ENCODE data around the gene TMEM9.

GRCh38 chr1:201137579-201138310 is 16.5 kb downstream of the TMEM9 start:
- TF ChIP-seq CTCF (IDR thresholded peaks at IDR 0.05; ENCODE audit: low read depth, low read length) (no peak), EZH2phosphoT487 (IDR thresholded peaks at IDR 0.05; ENCODE audit: low read depth) (no peak)
